ENCODE data around the gene SPOCD1.

The SPOCD1 gene

GRCh38 chr1:31792541-31792940 is 23.3 kb downstream of the SPOCD1 start:
- TF ChIP-seq REST (IDR thresholded peaks at IDR 0.05; ENCODE audit: low read depth) (no peak), EP300 (IDR thresholded peaks at IDR 0.05; ENCODE audit: borderline replicate concordance) (no peak), EGR1 (IDR thresholded peaks at IDR 0.05) (no peak), ZBTB7A (IDR thresholded peaks at IDR 0.05; ENCODE audit: low read depth) (no peak), TCF12 (IDR thresholded peaks at IDR 0.05; ENCODE audit: low read depth) (no peak), FOXM1 (IDR thresholded peaks at IDR 0.05; ENCODE audit: borderline replicate concordance, low read depth) (no peak), NFIC (IDR thresholded peaks at IDR 0.05) (no peak), USF1 (IDR thresholded peaks at IDR 0.05) (no peak), TEAD4 (IDR thresholded peaks at IDR 0.05) (no peak), MAX (IDR thresholded peaks at IDR 0.05) (no peak), CEBPB (IDR thresholded peaks at IDR 0.05) (no peak), RAD21 (IDR thresholded peaks at IDR 0.05; ENCODE audit: low read depth) (no peak), YY1 (IDR thresholded peaks at IDR 0.05; ENCODE audit: low read depth) (no peak), CREB1 (IDR thresholded peaks at IDR 0.05; ENCODE audit: low read depth) (no peak), TAF1 (IDR thresholded peaks at IDR 0.05; ENCODE audit: low read depth) (no peak)

GRCh38 chr1:31792116-31792515 is 23.7 kb downstream of the SPOCD1 start:
- TF ChIP-seq YY1 (IDR thresholded peaks at IDR 0.05; ENCODE audit: low read depth) (no peak), TAF1 (IDR thresholded peaks at IDR 0.05; ENCODE audit: low read depth) (no peak), REST (IDR thresholded peaks at IDR 0.05; ENCODE audit: low read depth) (no peak)

- no peak for TF ChIP-seq ZBTB7A (IDR thresholded peaks at IDR 0.05; ENCODE audit: low read depth)
- TF ChIP-seq REST (IDR thresholded peaks at IDR 0.05; ENCODE audit: low read depth): no peak
- TF ChIP-seq TAF1 (IDR thresholded peaks at IDR 0.05; ENCODE audit: low read depth): no peak
- no peak for TF ChIP-seq CEBPB (IDR thresholded peaks at IDR 0.05)
- no peak for TF ChIP-seq USF1 (IDR thresholded peaks at IDR 0.05)
- no peak for TF ChIP-seq TEAD4 (IDR thresholded peaks at IDR 0.05)
- TF ChIP-seq NFIC (IDR thresholded peaks at IDR 0.05): no peak
- TF ChIP-seq MAX (IDR thresholded peaks at IDR 0.05): no peak
- TF ChIP-seq FOXM1 (IDR thresholded peaks at IDR 0.05; ENCODE audit: borderline replicate concordance, low read depth): no peak
These were observed 24.5 kb downstream of the SPOCD1 start for GRCh38 chr1:31791131-31791858.

GRCh38 chr1:31790641-31791091 is 25.2 kb downstream of the SPOCD1 start:
- no peak for TF ChIP-seq CEBPB (IDR thresholded peaks at IDR 0.05)
- TF ChIP-seq RAD21 (IDR thresholded peaks at IDR 0.05; ENCODE audit: low read depth): no peak
- TF ChIP-seq ZBTB7A (IDR thresholded peaks at IDR 0.05; ENCODE audit: low read depth): no peak
- TF ChIP-seq EP300 (IDR thresholded peaks at IDR 0.05; ENCODE audit: borderline replicate concordance): no peak
- TF ChIP-seq EGR1 (IDR thresholded peaks at IDR 0.05): no peak
- TF ChIP-seq REST (IDR thresholded peaks at IDR 0.05; ENCODE audit: low read depth): no peak
- TF ChIP-seq USF1 (IDR thresholded peaks at IDR 0.05): no peak
- TF ChIP-seq FOXM1 (IDR thresholded peaks at IDR 0.05; ENCODE audit: borderline replicate concordance, low read depth): no peak

Data from Ishikawa (cell line).